ENCODE results near the gene ASXL1.

ASXL1 gene

DNA sequence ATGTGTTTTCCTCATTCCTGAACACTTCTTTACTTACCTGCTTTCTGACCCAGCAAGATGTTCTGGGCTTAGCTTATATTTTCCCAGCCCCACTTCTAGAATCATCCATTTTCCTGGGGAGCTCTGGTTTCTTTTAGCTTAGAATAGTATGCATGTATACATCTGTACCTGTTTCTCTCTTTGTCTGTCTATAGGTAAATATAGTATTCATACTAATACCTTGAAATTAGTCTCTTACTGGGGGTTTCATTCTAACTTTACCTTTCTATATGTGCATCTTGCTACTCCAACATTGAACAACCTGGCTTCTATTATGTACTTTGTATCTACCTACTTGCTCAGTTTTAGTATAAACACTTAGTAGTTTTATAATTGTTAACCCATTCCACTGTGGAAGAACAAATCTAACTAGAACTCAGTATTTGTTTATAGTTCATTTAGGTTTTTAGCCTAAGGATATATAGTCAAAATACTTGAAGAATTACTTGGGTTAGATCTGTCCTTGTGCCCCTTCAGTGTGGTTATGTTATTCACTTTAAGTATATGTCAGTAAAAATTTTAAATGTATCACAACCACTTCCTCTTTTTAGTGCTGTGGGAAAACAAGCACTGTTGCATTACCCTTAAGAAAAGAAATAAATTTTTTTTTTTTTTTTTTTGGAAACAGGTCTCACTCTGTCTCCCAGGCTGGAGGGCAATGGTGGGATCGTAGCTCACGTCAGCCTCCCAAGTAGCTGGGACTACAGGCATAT is 54.0 kb downstream of the ASXL1 start:
- DNase-seq, result peak in 1 of 5 experiments; percentile 39

DNA sequence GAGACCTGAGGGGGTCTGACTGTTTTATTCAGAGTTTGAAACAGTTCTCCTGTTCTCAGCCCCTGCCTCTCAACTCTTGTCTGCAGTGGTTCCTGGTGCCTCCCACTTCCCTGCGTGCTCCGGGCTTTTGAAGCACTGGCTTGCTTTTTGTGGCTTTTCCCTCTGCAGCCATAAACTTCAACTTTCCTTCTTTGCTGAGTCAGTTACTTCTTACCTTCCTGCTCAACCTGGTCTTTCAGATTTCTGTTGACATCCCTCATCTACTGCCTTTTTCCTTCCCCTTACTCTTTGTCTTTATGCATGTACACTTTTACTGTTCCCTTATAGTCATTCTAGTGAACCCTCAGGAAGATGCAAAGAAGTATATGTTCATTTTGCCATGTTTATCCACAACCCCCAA is 57.4 kb downstream of the ASXL1 start:
- DNase-seq, result no peak

DNA sequence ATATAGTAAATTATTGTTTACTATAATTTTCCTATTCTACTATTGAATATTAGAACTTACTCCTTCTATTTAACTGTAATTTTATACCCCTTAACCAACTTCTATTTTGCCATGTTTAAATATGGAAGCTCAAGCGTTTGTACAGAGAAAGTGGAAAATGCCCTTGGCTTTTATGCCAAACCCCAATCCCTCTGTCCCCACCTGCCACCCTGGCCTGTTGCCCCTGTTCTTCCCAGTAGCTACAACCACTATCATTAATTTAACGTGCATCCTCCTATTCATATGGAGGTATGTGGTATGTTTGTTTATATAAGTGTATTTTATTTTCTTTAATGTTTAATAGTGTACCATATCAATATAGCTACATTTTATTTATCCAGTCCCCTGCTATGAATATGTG is 58.1 kb downstream of the ASXL1 start:
- no peak for DNase-seq

- DNase-seq, result peak in 1 of 5 experiments; percentile 31
Measured at GRCh38 chr20:32418376-32418775, 60.2 kb downstream of the ASXL1 start.

GRCh38 chr20:32421290-32421689 is 63.2 kb downstream of the ASXL1 start:
- DNase-seq, result no peak

GRCh38 chr20:32427996-32428395 is 69.9 kb downstream of the ASXL1 start:
- DNase-seq, result no peak

DNA sequence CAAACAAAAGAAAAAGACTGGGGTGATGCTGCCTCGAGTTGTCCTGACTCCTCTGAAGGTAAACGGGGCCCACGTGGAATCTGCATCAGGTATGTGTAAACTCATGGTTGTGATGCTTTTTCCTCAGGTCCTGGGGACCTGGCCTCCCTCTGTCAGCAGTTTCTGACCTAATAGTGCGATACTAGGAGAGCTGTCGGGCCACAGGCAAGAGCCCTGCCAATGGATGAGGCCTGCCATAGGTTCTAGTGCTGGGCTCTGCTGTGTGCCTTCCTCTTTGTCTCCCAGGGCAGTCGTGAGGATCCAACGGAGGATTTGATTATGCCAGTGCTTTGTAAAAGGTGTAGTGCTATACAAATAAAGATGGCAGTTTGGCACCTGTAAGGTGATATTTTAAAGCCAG is 71.2 kb downstream of the ASXL1 start:
- no peak for DNase-seq

- DNase-seq, result no peak
Measured at GRCh38 chr20:32429745-32430360, 71.7 kb downstream of the ASXL1 start.

DNA sequence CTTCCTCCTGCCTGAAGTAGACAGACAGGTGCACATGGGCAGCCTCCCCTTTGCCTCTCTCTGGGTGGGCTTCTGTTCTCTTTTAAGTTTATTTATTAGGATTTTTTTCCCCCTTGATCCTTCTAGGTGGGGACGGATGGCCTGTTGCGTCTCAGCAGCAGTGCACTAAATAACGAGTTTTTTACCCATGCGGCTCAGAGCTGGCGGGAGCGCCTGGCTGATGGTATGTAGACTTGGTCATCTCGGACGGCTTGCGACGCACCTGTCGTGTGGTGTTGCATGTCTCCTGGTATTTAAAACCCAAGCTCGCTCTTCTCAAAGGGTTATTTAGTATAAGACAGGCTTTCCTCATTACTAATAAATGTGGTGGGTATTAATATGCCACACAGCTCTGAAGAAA is 73.3 kb downstream of the ASXL1 start:
- no peak for DNase-seq

DNA sequence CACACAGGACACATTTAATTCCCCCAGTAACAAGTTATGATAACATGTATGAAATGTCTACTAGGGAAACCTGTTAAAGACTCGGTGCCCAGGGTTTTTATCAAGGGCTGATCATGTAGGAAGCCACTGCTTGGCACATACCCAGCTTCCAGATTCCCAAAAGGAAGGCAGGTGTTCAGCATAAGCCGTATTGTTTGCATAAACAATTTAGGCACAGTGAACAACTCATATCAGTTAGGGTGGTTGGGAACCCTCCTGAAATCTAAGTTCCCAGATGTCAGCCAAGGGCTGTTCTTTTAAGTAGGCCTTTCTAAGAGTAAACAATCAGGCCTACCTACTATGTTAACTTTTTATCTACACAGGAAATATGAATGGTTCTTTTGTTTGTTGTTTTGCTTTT is 74.1 kb downstream of the ASXL1 start:
- no peak for DNase-seq

DNA sequence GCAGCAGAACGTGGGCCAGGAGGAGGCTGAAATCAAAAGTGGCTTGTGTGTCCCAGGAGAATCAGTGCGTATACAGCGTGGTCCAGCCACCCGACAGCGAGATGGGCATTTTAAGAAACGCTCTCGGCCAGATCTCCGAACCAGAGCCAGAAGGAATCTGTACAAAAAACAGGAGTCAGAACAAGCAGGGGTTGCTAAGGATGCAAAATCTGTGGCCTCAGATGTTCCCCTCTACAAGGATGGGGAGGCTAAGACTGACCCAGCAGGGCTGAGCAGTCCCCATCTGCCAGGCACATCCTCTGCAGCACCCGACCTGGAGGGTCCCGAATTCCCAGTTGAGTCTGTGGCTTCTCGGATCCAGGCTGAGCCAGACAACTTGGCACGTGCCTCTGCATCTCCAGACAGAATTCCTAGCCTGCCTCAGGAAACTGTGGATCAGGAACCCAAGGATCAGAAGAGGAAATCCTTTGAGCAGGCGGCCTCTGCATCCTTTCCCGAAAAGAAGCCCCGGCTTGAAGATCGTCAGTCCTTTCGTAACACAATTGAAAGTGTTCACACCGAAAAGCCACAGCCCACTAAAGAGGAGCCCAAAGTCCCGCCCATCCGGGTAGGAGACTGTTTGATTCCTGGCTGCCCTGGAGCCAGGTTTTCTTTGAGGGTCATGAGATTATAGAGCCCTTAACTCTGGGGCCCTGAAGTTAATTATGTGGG is 75.3 kb downstream of the ASXL1 start:
- no peak for DNase-seq

DNA sequence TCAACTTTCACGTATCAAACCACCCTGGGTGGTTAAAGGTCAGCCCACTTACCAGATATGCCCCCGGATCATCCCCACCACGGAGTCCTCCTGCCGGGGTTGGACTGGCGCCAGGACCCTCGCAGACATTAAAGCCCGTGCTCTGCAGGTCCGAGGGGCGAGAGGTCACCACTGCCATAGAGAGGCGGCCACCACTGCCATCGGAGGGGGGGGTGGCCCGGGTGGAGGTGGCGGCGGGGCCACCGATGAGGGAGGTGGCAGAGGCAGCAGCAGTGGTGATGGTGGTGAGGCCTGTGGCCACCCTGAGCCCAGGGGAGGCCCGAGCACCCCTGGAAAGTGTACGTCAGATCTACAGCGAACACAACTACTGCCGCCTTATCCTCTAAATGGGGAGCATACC is 76.3 kb downstream of the ASXL1 start:
- DNase-seq, result no peak

GRCh38 chr20:32435449-32436107 is 77.4 kb downstream of the ASXL1 start:
- no peak for DNase-seq

DNA sequence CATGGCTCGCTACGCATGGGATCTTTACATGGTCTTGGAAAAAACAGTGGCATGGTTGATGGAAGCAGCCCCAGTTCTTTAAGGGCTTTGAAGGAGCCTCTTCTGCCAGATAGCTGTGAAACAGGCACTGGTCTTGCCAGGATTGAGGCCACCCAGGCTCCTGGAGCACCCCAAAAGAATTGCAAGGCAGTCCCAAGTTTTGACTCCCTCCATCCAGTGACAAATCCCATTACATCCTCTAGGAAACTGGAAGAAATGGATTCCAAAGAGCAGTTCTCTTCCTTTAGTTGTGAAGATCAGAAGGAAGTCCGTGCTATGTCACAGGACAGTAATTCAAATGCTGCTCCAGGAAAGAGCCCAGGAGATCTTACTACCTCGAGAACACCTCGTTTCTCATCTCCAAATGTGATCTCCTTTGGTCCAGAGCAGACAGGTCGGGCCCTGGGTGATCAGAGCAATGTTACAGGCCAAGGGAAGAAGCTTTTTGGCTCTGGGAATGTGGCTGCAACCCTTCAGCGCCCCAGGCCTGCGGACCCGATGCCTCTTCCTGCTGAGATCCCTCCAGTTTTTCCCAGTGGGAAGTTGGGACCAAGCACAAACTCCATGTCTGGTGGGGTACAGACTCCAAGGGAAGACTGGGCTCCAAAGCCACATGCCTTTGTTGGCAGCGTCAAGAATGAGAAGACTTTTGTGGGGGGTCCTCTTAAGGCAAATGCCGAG is 78.2 kb downstream of the ASXL1 start:
- no peak for DNase-seq

GRCh38 chr20:32436968-32437367 is 78.8 kb downstream of the ASXL1 start:
- DNase-seq, result no peak

GRCh38 chr20:32437391-32438074 is 79.4 kb downstream of the ASXL1 start:
- no peak for DNase-seq

DNA sequence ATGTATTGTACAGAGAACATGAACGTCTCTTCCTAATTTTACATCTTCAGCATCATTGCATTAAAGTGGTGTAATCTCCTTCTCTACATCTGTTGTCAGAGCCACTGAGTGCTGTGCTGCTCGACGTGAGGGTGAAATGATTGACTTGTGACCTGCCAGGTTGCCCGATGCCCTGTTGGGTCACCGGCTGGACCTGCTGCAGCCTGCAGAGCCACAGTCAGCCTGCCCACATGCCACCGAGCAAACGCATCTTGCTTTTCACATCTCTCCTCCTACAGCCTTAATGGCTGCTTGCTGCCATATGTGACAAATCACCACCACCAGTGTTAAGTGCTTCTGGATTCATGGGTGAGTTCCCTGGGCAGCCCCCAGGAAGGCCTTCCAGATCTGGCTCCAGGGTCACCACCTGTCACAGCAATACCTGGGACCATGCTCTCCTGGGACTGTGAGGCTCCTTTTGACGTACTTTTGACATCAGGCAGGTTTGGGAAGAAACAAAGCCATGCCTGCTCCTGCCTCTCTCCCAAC is 80.3 kb downstream of the ASXL1 start:
- no peak for DNase-seq

DNA sequence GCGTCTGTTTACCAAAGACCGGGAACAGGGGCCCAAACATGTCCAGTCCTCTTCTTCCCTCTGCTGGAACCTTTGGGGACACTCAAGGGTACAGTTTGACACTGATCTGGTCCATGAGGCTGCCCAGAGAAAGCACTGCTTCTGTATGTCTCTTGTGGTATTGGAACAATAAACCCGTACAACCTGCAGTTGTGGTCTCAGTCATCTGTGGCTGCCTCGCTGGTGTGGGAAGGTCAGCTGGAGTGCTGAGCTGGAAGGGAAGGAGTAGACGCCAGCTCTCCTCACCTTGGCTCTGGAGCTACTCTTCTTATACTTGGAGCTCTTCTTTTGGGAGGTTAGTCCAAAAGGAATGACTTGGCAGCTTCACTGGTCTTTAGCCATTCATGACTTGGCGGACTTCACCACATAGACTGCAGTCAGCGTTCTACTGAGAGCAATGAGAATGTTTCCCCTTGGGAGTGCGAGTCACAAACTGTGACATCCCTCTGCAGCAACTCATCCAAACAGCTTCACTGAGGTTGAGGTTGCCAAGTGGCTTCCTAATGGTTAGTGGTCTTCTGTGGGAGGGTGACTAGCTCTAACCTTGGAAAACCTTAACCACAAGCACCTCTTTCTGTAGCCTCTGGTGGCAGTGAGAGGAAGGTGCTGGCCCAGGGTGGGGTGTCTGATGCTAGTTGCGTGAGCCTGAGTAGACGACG is 81.2 kb downstream of the ASXL1 start:
- no peak for DNase-seq

DNA sequence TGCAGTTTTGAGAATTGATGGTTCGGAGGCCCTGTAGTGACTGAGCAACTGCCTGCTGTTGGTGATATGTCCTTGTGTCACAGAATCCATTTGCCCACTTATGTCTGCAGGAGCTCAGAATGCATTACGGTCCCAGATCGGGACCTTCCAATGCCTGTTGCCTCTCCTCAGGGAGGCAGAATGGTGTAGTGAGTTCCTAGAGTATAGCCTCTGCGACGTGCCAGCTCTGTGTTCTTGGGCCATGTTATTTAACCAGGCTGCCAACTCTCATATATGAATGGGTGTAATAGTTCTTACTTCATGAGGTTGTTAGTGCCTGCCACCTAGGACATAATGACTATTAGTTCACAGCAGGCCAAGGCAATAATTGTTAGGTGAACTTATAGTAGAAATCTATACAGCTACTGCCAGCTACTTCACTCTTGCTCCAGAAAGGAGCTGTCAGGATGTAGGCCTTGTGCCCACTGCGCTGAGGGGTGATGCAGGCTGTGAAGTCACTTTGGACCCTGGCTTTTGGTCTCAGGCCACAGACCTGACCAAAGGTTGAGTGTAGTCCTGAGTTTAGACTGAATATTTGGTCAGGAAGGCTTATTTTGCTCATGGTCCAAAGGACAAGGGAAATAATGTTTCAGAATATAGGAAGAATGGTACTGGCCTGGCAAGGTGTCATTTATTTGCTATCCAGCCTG is 82.1 kb downstream of the ASXL1 start:
- DNase-seq, result no peak

- no peak for DNase-seq
Measured at GRCh38 chr20:32440758-32441078, 82.6 kb downstream of the ASXL1 start.

- no peak for DNase-seq
Measured at GRCh38 chr20:32441638-32442037, 83.5 kb downstream of the ASXL1 start.

All from T-helper 2 cell (primary cell).